GM12878 (cell line): Measurements from ENCODE around the gene FUCA2. TPM values are rescaled to one million over a fixed set of nuclear protein-coding genes. Genes with fewer than 3 reads are reported as not detected.

Source experiments
- ATAC-seq: fragments of 200-7000 bp; cut with Tn5 transposase; 3 replicates; pipeline ENCODE4 v1.9.1; 2020; ENCODE audit warnings: mild to moderate bottlenecking, moderate library complexity
- BruUV-seq: library from RNA; stranded (reverse); fragments of 400-500 nt; replicated peaks from 2 replicates; lab custom pipeline; 2021; lab: Mats Ljungman, UMichigan
- CTCF ChIA-PET: fragments of 300-600 bp; sonication (Branson Sonifier 250); formaldehyde crosslinking; extraction: SDS; loops from one replicate; lab custom pipeline; 2021; ENCODE audit warnings: inconsistent platforms; lab: Yijun Ruan, JAX
- POLR2A ChIA-PET: fragments of 350-600 bp; formaldehyde crosslinking; extraction: SDS; loops from one replicate; lab custom pipeline; 2021; ENCODE audit warnings: inconsistent platforms; lab: Charles Lee
- RAD21 ChIA-PET: fragments of 300-600 bp; sonication (Branson Sonifier 250); formaldehyde crosslinking; loops from one replicate; lab custom pipeline; 2023; ENCODE audit warnings: antibody characterized with exemption; ENCODE audit not compliant: unreplicated experiment; lab: Charles Lee
- SMC1A ChIA-PET: fragments of 300-600 bp; sonication (Branson Sonifier 250); formaldehyde crosslinking; loops from one replicate; lab custom pipeline; 2023; ENCODE audit not compliant: unreplicated experiment, uncharacterized antibody; lab: Charles Lee
- DNase-seq: peaks from one replicate; pipeline ENCODE4 v3.0.0-alpha.2; 2011; ENCODE audit warnings: low read depth, low spot score
- FAIRE-seq: peaks from 3 replicates; lab custom pipeline; 2011; peaks lifted over from hg19 to GRCh38; lab: Jason Lieb, UNC
- H2AFZ ChIP-seq: 2 replicates; pipeline ENCODE4 v1.6.0; 2011; ENCODE audit warnings: low read depth, low read length, control low read depth; ENCODE audit not compliant: control insufficient read depth
- H3K27ac ChIP-seq: 2 replicates; pipeline ENCODE4 v1.5.1; 2011; ENCODE audit warnings: control low read depth; ENCODE audit not compliant: control insufficient read depth, insufficient read depth
- H3K27me3 ChIP-seq, 2 experiments: replicated peaks in 1 of 2; 2 replicates each; pipeline versions ENCODE4 v1.6.0 to v1.6.1; 2011; ENCODE audit warnings: low read length in 1 of 2; ENCODE audit not compliant: control insufficient read depth in 2 of 2, insufficient read depth in 2 of 2
- H3K36me3 ChIP-seq, 2 experiments: 2 replicates each; pipeline ENCODE4 v1.5.1; 2011; ENCODE audit warnings: low read length in 1 of 2; ENCODE audit not compliant: control insufficient read depth in 2 of 2, insufficient read depth in 2 of 2
- H3K4me1 ChIP-seq: 2 replicates; pipeline ENCODE4 v1.6.1; 2011; ENCODE audit warnings: mild to moderate bottlenecking, low read length, moderate library complexity, mixed read lengths; ENCODE audit not compliant: control insufficient read depth, insufficient read depth
- H3K4me2 ChIP-seq: 2 replicates; pipeline ENCODE4 v1.6.0; 2011; ENCODE audit warnings: control low read depth; ENCODE audit not compliant: control insufficient read depth, insufficient read depth
- H3K4me3 ChIP-seq: fragments of 200-600 bp; sonication (generic); 2 replicates; pipeline ENCODE4 v1.5.1; 2016
- H3K79me2 ChIP-seq: 2 replicates; pipeline ENCODE4 v1.6.0; 2011; ENCODE audit warnings: low read length; ENCODE audit not compliant: control insufficient read depth, insufficient read depth
- H3K9ac ChIP-seq: 2 replicates; pipeline ENCODE4 v1.8.0; 2011; ENCODE audit warnings: low read length, control low read depth, mixed read lengths; ENCODE audit not compliant: control insufficient read depth, insufficient read depth
- H3K9me3 ChIP-seq: replicated peaks from 3 replicates; pipeline ENCODE4 v1.5.1; 2011; ENCODE audit warnings: mild to moderate bottlenecking, low read length; ENCODE audit not compliant: control insufficient read depth, insufficient read depth
- H4K20me1 ChIP-seq: 2 replicates; pipeline ENCODE4 v1.6.0; 2011; ENCODE audit not compliant: control insufficient read depth, insufficient read depth
- ASH2L ChIP-seq: fragments of 300-600, 200-600 bp; sonication (generic); IDR thresholded peaks from 2 replicates; pipeline ENCODE4 v1.6.1; 2017; ENCODE audit warnings: low read depth, mild to moderate bottlenecking, borderline replicate concordance
- SMAD1 ChIP-seq: fragments of 450-650 bp; IDR thresholded peaks from 2 replicates; pipeline ENCODE4 v1.6.1; 2018; ENCODE audit warnings: mild to moderate bottlenecking, low read depth; ENCODE audit not compliant: partially characterized antibody
- SUZ12 ChIP-seq: fragments of 200-600 bp; sonication (generic); IDR thresholded peaks from one replicate; pipeline ENCODE4 v1.6.1; 2018; ENCODE audit warnings: antibody characterized with exemption, mild to moderate bottlenecking; ENCODE audit not compliant: unreplicated experiment
- TBL1XR1 ChIP-seq: IDR thresholded peaks from 2 replicates; pipeline ENCODE4 v1.6.1; 2012; ENCODE audit warnings: low read depth, low read length, improper control_type of control experiment
- USF2 ChIP-seq: IDR thresholded peaks from 2 replicates; pipeline ENCODE4 v1.6.1; 2011; ENCODE audit warnings: low read depth, low read length, improper control_type of control experiment, borderline replicate concordance
- ZNF207 ChIP-seq: fragments of 450-650 bp; IDR thresholded peaks from 2 replicates; pipeline ENCODE4 v1.6.1; 2014; ENCODE audit warnings: antibody characterized with exemption, mild to moderate bottlenecking, borderline replicate concordance
- WGBS: methylation state at CpG from one replicate; pipeline ENCODE4 v1.1.6; 2016; ENCODE audit warnings: low lambda C conversion rate; ENCODE audit not compliant: insufficient replicate concordance, insufficient coverage; ENCODE audit errors: missing lambda C conversion rate; 5-methylcytosine and 5-hydroxymethylcytosine counted together
- in situ Hi-C: fragments of 300-500 bp; cut with MboI; formaldehyde crosslinking; loops from 9 replicates; pipeline ENCODE4 v1.14.3; 2018; ENCODE audit warnings: mixed read lengths
- intact Hi-C: fragments of 100-400 bp; cut with micrococcal nuclease; formaldehyde crosslinking; loops from one replicate; pipeline ENCODE4 v1.14.2; 2022; ENCODE audit not compliant: unreplicated experiment
- polyA plus RNA-seq, 11 experiments: library from polyadenylated mRNA; depleted of rRNA in 4 of 11; unstranded in 6 of 11; stranded (reverse) in 5 of 11; fragments of >200 nt; fragmentation: Nextera tagmentation in 4 of 11; fragmentation: Illumina TruSeq in 1 of 11; extraction: Ambion mirVana in 4 of 11; extraction: Trizol in 1 of 11; gene quantifications; 1 replicate in 1 of 11; 2 replicates in 10 of 11; pipeline versions ENCODE4 v1.2.1 to v1.2.3, GENCODE V29; 2011 to 2016; ENCODE audit warnings: inconsistent platforms in 2 of 11, missing spikeins in 2 of 11, low read depth in 1 of 11
- total RNA-seq, 4 experiments: library from RNA; depleted of rRNA in 3 of 4; stranded (reverse); fragments of >200 nt in 3 of 4; fragmentation: Illumina TruSeq in 1 of 4; extraction: Trizol in 1 of 4; gene quantifications; 2 replicates each; pipeline versions ENCODE4 v1.2.1 to v1.2.3, GENCODE V29; 2013 to 2021

The FUCA2 gene
- total and polyA plus RNA-seq, 10 of the 15 experiments (the other 5 are each of a cell fraction or from before 2014, with no cell fraction given): 5.7 to 36.2 (median 21.5) TPM

GRCh38 chr6:143540192-143540591 is 28.7 kb upstream of the FUCA2 start (continued):
- no peak for TF ChIP-seq SUZ12
- no peak for TF ChIP-seq SMAD1
- TF ChIP-seq, all 136 proteins: peak for 0

- ATAC-seq: no peak
- POLR2A ChIA-PET: no interaction called here
- no peaks in the 10 kb centered on the region; a peak in 1 of 4 replicates for H3K27me3 ChIP-seq
- peaks cover 45% of the 10 kb centered on the region for H3K4me1 ChIP-seq
- no peak for DNase-seq
- no peak overlapping the region for H3K27ac ChIP-seq
- H3K9me3 ChIP-seq: no peaks in the 10 kb centered on the region; the same call in 2 of the 3 replicates
- no peak overlapping the region for H2AFZ ChIP-seq
- no peak overlapping the region for H3K9ac ChIP-seq
- intact Hi-C loops (loop anchor here (2.0 kb wide), 1 partner anchor 27 kb away; no protein-coding TSS in a partner anchor), in situ Hi-C loops (no loop called here)
- no TSS peak for BruUV-seq
- H3K79me2 ChIP-seq: no peaks in the 10 kb centered on the region; the same call in 1 of the 2 replicates
- SMC1A ChIA-PET: no interaction called here
- FAIRE-seq: no peak
- RAD21 ChIA-PET: no interaction called here
- WGBS: 89% methylated on average over 7 of the region's 7 CpGs
- H3K4me3 ChIP-seq: no peak overlapping the region
- CTCF ChIA-PET: interaction anchor here (0.8 to 2.8 kb wide), 2 partner anchors 26 to 400 kb away, joined by 3 to 13 read pairs; no protein-coding TSS in a partner anchor
- peak overlapping the region; percentile 41; the same call in 1 of the 2 replicates for H3K4me2 ChIP-seq
- H3K36me3 ChIP-seq: no peaks in the 10 kb centered on the region
- TF ChIP-seq ASH2L: no peak
- TF ChIP-seq TBL1XR1: no peak
- TF ChIP-seq ZNF207: no peak
- no peak for TF ChIP-seq USF2
- H4K20me1 ChIP-seq: no peaks in the 10 kb centered on the region
Measured at GRCh38 chr6:143539734-143540133, 28.2 kb upstream of the FUCA2 start.
